GM23338 (cell line): Measurements from ENCODE around the gene NR3C1. TPM values are rescaled to one million over a fixed set of nuclear protein-coding genes. Genes with fewer than 3 reads are reported as not detected.
A peak's percentile ranks its signal among the peaks of the same experiment; 100 is the strongest.

Source experiments
- ATAC-seq: fragments of 200-7000 bp; cut with Tn5 transposase; 3 replicates; pipeline ENCODE4 v1.9.1; 2020
- DNase-seq: peaks from one replicate; pipeline ENCODE4 v3.0.0-alpha.2; 2015; ENCODE audit warnings: low spot score
- H2AFZ ChIP-seq: fragments of 200-600 bp; sonication (generic); 2 replicates; pipeline ENCODE4 v1.8.0; 2016; ENCODE audit warnings: antibody characterized with exemption, mild to moderate bottlenecking, moderate library complexity
- H3F3A ChIP-seq: fragments of 200-600 bp; sonication (generic); replicated peaks from 2 replicates; pipeline ENCODE4 v1.8.0; 2017; ENCODE audit warnings: antibody characterized with exemption, mixed run types, low read depth
- H3K27ac ChIP-seq: fragments of 200-600 bp; sonication (generic); 2 replicates; pipeline ENCODE4 v1.6.1; 2016; ENCODE audit warnings: low read depth
- H3K27me3 ChIP-seq: fragments of 200-600 bp; sonication (generic); 2 replicates; pipeline ENCODE4 v1.8.0; 2016; ENCODE audit warnings: mild to moderate bottlenecking, mixed run types, moderate library complexity; ENCODE audit not compliant: insufficient read depth
- H3K36me3 ChIP-seq: fragments of 200-600 bp; sonication (generic); 2 replicates; pipeline ENCODE4 v1.8.0; 2016; ENCODE audit warnings: mild to moderate bottlenecking; ENCODE audit not compliant: insufficient read depth
- H3K4me1 ChIP-seq: fragments of 200-600 bp; sonication (generic); 2 replicates; pipeline ENCODE4 v1.8.0; 2016; ENCODE audit warnings: mild to moderate bottlenecking, moderate library complexity; ENCODE audit not compliant: insufficient read depth
- H3K4me2 ChIP-seq: fragments of 200-600 bp; sonication (generic); 2 replicates; pipeline ENCODE4 v1.7.1; 2017; ENCODE audit warnings: mixed run types
- H3K4me3 ChIP-seq: fragments of 200-600 bp; sonication (generic); 2 replicates; pipeline ENCODE4 v1.6.1; 2016; ENCODE audit warnings: mixed run types
- H3K79me2 ChIP-seq: fragments of 200-600 bp; sonication (generic); replicated peaks from 2 replicates; pipeline ENCODE4 v1.8.0; 2017; ENCODE audit warnings: mild to moderate bottlenecking; ENCODE audit not compliant: insufficient read depth
- H3K9me2 ChIP-seq: fragments of 200-600 bp; sonication (generic); 2 replicates; pipeline ENCODE4 v1.8.0; 2017; ENCODE audit not compliant: insufficient read depth
- H4K20me1 ChIP-seq: fragments of 200-600 bp; sonication (generic); replicated peaks from 2 replicates; pipeline ENCODE4 v1.8.0; 2017; ENCODE audit warnings: mild to moderate bottlenecking; ENCODE audit not compliant: insufficient read depth
- H3K27ac Mint-ChIP-seq: 2 replicates; pipeline ENCODE4 v1.8.0; 2020; ENCODE audit warnings: inconsistent platforms, mild to moderate bottlenecking, moderate library complexity, mixed read lengths
- H3K27me3 Mint-ChIP-seq: 3 replicates; pipeline ENCODE4 v1.8.0; 2022; ENCODE audit warnings: low read depth, mild to moderate bottlenecking, moderate library complexity, mixed read lengths, inconsistent platforms; ENCODE audit not compliant: insufficient read depth, poor library complexity
- H3K36me3 Mint-ChIP-seq: 3 replicates; pipeline ENCODE4 v1.8.0; 2021; ENCODE audit warnings: low read depth, mild to moderate bottlenecking, inconsistent platforms, moderate library complexity, mixed read lengths
- H3K4me1 Mint-ChIP-seq: 3 replicates; pipeline ENCODE4 v1.8.0; 2020; ENCODE audit warnings: mild to moderate bottlenecking, inconsistent platforms, mixed read lengths
- H3K4me3 Mint-ChIP-seq: 3 replicates; pipeline ENCODE4 v1.8.0; 2021; ENCODE audit warnings: moderate library complexity, mild to moderate bottlenecking, inconsistent platforms, mixed read lengths
- H3K9me3 Mint-ChIP-seq: 3 replicates; pipeline ENCODE4 v1.8.0; 2020; ENCODE audit warnings: moderate library complexity, mild to moderate bottlenecking, inconsistent platforms, mixed read lengths
- EZH2 ChIP-seq: fragments of 200-600 bp; sonication (generic); IDR thresholded peaks from one replicate; pipeline ENCODE4 v1.8.0; 2017; ENCODE audit warnings: antibody characterized with exemption, mild to moderate bottlenecking, low read depth; ENCODE audit not compliant: unreplicated experiment
- EZH2phosphoT487 ChIP-seq: fragments of 200-600 bp; sonication (generic); IDR thresholded peaks from one replicate; pipeline ENCODE4 v1.8.1; 2018; ENCODE audit warnings: antibody characterized with exemption; ENCODE audit not compliant: unreplicated experiment
- JUNB ChIP-seq: IDR thresholded peaks from one replicate; pipeline ENCODE4 v1.6.1; 2016; ENCODE audit warnings: antibody characterized with exemption; ENCODE audit not compliant: unreplicated experiment
- STAT1 ChIP-seq: IDR thresholded peaks from one replicate; pipeline ENCODE4 v1.6.1; 2016; ENCODE audit warnings: antibody characterized with exemption; ENCODE audit not compliant: unreplicated experiment
- ZNF331 ChIP-seq: fragments of 250-450 bp; sonication (Bioruptor Pico); IDR thresholded peaks from 2 replicates; pipeline ENCODE4 v1.5.0; 2020; ENCODE audit warnings: low read depth, mild to moderate bottlenecking, moderate library complexity
- polyA plus RNA-seq: library from polyadenylated mRNA; unstranded; fragments of >200 nt; fragmentation: Nextera tagmentation; extraction: Ambion mirVana; gene quantifications from 2 replicates; pipeline ENCODE4 v1.2.1, GENCODE V29; 2016
- total RNA-seq: library from RNA; depleted of rRNA; stranded (reverse); fragments of >200 nt; shearing (Covaris generic); gene quantifications from 2 replicates; pipeline ENCODE4 v1.2.3, GENCODE V29; 2014
- TF ChIP-seq, protein P1 (sequence below), 2 experiments: fragments of 200-600 bp in 1 of 2; sonication (generic) in 1 of 2; conservative IDR thresholded peaks; 2 replicates each; pipeline versions ENCODE4 v1.5.1 to v1.6.1; 2016 to 2017; ENCODE audit warnings: antibody characterized with exemption in 2 of 2, low read depth in 2 of 2, mild to moderate bottlenecking in 2 of 2, moderate library complexity in 1 of 2
- TF ChIP-seq, protein P2 (sequence below): IDR thresholded peaks from 2 replicates; pipeline ENCODE4 v1.6.1; 2016; ENCODE audit warnings: antibody characterized with exemption
- TF ChIP-seq, protein P3 (sequence below): fragments of 250-450 bp; sonication (Bioruptor Pico); IDR thresholded peaks from 2 replicates; pipeline ENCODE4 v1.5.0; 2020; ENCODE audit warnings: mild to moderate bottlenecking, moderate library complexity
- TF ChIP-seq, protein P4 (sequence below): IDR thresholded peaks from one replicate; pipeline ENCODE4 v1.6.1; 2018; ENCODE audit warnings: antibody characterized with exemption; ENCODE audit not compliant: unreplicated experiment

The NR3C1 gene
- total and polyA plus RNA-seq, 2 experiments from 2014 or later = 1.2 to 4.6 TPM

DNA sequence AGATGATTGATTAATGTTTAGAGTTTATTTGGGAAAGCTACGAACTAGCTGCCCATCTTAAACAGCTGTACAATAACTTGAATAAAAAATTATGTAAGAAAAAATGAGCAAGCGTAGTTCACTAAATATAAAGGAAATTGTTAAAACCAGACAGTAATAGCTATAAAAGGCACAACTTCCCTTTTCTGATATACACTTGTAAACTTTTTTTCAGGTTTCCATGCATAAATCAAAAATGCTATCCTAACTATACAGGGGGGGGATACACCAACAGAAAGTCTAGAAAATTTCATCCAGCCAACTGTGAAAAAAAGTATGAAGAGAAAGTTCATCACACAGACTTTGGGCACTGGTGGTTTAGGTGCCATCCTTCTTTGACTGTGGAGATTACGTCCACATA is 122.3 kb downstream of the NR3C1 start:
- H3K4me3 Mint-ChIP-seq = no peak overlapping the region
- peaks cover 20% of the 10 kb centered on the region for H3K4me1 Mint-ChIP-seq
- no peaks in the 10 kb centered on the region; the same call in 2 of the 3 replicates for H3K9me3 Mint-ChIP-seq
- no peak overlapping the region for H2AFZ ChIP-seq
- H3K4me3 ChIP-seq = no peak overlapping the region
- H3K36me3 Mint-ChIP-seq = peaks cover 12% of the 10 kb centered on the region; the same call in 2 of the 3 replicates
- TF ChIP-seq EZH2 (no peak), ZNF331 (CRISPR knock-in tag) (no peak)
- ATAC-seq = no peak
- H3K4me1 ChIP-seq = peaks cover 18% of the 10 kb centered on the region
- H3K27me3 Mint-ChIP-seq = no peaks in the 10 kb centered on the region
- H3K4me2 ChIP-seq = no peak overlapping the region
- no peak overlapping the region for H3K27ac ChIP-seq
- H3K36me3 ChIP-seq = no peaks in the 10 kb centered on the region
- no peak overlapping the region for H3K27ac Mint-ChIP-seq
- H3F3A ChIP-seq = no peaks in the 10 kb centered on the region
- DNase-seq = no peak
- H3K27me3 ChIP-seq = no peaks in the 10 kb centered on the region
- no peaks in the 10 kb centered on the region for H3K79me2 ChIP-seq
- H3K9me2 ChIP-seq = no peaks in the 10 kb centered on the region
- H4K20me1 ChIP-seq = no peaks in the 10 kb centered on the region

DNA sequence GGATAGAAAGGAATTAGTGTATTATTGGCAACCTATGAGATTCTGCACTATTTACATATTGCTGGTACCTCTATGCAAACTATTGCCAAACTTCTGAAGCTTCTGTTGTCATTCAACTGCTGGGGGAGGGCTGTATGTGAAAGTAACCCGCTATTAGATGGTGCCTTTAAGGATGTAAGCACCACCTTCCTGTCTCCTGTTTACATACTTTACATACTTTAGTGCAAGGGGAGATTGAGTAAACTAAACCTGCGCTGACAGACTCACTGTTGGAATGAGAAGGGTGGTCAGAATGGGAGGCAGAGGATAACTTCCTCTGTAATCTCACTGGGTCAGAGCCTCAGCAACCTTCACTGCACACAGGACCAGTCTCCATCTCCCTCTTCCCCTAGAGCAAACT is 123.8 kb downstream of the NR3C1 start:
- H3K9me3 Mint-ChIP-seq = no peaks in the 10 kb centered on the region; the same call in 2 of the 3 replicates
- no peaks in the 10 kb centered on the region for H4K20me1 ChIP-seq
- no peaks in the 10 kb centered on the region for H3F3A ChIP-seq
- ATAC-seq (peak; percentile 97), DNase-seq (peak; percentile 84)
- no peak overlapping the region for H3K27ac ChIP-seq
- peaks cover 20% of the 10 kb centered on the region for H3K4me1 Mint-ChIP-seq
- H3K4me3 ChIP-seq = no peak overlapping the region
- peak overlapping the region; percentile 24; the same call in 2 of the 3 replicates for H3K4me3 Mint-ChIP-seq
- peaks cover 18% of the 10 kb centered on the region for H3K4me1 ChIP-seq
- 0 out of 2 replicates have a peak overlapping the region, but pooled peaks have one; percentile 22 for H3K27ac Mint-ChIP-seq
- peak overlapping the region; percentile 6 for H3K4me2 ChIP-seq
- H3K36me3 Mint-ChIP-seq = peaks cover 12% of the 10 kb centered on the region; the same call in 2 of the 3 replicates
- H3K79me2 ChIP-seq = no peaks in the 10 kb centered on the region
- H3K36me3 ChIP-seq = no peaks in the 10 kb centered on the region
- no peaks in the 10 kb centered on the region for H3K9me2 ChIP-seq
- no peaks in the 10 kb centered on the region for H3K27me3 ChIP-seq
- no peaks in the 10 kb centered on the region for H3K27me3 Mint-ChIP-seq
- H2AFZ ChIP-seq = no peak overlapping the region
- TF ChIP-seq STAT1 (no peak), JUNB (no peak), EZH2phosphoT487 (no peak)
- TF ChIP-seq, protein P1, sequence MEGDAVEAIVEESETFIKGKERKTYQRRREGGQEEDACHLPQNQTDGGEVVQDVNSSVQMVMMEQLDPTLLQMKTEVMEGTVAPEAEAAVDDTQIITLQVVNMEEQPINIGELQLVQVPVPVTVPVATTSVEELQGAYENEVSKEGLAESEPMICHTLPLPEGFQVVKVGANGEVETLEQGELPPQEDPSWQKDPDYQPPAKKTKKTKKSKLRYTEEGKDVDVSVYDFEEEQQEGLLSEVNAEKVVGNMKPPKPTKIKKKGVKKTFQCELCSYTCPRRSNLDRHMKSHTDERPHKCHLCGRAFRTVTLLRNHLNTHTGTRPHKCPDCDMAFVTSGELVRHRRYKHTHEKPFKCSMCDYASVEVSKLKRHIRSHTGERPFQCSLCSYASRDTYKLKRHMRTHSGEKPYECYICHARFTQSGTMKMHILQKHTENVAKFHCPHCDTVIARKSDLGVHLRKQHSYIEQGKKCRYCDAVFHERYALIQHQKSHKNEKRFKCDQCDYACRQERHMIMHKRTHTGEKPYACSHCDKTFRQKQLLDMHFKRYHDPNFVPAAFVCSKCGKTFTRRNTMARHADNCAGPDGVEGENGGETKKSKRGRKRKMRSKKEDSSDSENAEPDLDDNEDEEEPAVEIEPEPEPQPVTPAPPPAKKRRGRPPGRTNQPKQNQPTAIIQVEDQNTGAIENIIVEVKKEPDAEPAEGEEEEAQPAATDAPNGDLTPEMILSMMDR (conservative IDR thresholded peaks at IDR 0.05; ENCODE audit: low read depth in 2 of 2) = no peak
- TF ChIP-seq, protein P2, sequence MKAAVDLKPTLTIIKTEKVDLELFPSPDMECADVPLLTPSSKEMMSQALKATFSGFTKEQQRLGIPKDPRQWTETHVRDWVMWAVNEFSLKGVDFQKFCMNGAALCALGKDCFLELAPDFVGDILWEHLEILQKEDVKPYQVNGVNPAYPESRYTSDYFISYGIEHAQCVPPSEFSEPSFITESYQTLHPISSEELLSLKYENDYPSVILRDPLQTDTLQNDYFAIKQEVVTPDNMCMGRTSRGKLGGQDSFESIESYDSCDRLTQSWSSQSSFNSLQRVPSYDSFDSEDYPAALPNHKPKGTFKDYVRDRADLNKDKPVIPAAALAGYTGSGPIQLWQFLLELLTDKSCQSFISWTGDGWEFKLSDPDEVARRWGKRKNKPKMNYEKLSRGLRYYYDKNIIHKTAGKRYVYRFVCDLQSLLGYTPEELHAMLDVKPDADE = 0 out of 2 replicates have a peak, but pooled peaks have one; percentile 36
- TF ChIP-seq, protein P3, sequence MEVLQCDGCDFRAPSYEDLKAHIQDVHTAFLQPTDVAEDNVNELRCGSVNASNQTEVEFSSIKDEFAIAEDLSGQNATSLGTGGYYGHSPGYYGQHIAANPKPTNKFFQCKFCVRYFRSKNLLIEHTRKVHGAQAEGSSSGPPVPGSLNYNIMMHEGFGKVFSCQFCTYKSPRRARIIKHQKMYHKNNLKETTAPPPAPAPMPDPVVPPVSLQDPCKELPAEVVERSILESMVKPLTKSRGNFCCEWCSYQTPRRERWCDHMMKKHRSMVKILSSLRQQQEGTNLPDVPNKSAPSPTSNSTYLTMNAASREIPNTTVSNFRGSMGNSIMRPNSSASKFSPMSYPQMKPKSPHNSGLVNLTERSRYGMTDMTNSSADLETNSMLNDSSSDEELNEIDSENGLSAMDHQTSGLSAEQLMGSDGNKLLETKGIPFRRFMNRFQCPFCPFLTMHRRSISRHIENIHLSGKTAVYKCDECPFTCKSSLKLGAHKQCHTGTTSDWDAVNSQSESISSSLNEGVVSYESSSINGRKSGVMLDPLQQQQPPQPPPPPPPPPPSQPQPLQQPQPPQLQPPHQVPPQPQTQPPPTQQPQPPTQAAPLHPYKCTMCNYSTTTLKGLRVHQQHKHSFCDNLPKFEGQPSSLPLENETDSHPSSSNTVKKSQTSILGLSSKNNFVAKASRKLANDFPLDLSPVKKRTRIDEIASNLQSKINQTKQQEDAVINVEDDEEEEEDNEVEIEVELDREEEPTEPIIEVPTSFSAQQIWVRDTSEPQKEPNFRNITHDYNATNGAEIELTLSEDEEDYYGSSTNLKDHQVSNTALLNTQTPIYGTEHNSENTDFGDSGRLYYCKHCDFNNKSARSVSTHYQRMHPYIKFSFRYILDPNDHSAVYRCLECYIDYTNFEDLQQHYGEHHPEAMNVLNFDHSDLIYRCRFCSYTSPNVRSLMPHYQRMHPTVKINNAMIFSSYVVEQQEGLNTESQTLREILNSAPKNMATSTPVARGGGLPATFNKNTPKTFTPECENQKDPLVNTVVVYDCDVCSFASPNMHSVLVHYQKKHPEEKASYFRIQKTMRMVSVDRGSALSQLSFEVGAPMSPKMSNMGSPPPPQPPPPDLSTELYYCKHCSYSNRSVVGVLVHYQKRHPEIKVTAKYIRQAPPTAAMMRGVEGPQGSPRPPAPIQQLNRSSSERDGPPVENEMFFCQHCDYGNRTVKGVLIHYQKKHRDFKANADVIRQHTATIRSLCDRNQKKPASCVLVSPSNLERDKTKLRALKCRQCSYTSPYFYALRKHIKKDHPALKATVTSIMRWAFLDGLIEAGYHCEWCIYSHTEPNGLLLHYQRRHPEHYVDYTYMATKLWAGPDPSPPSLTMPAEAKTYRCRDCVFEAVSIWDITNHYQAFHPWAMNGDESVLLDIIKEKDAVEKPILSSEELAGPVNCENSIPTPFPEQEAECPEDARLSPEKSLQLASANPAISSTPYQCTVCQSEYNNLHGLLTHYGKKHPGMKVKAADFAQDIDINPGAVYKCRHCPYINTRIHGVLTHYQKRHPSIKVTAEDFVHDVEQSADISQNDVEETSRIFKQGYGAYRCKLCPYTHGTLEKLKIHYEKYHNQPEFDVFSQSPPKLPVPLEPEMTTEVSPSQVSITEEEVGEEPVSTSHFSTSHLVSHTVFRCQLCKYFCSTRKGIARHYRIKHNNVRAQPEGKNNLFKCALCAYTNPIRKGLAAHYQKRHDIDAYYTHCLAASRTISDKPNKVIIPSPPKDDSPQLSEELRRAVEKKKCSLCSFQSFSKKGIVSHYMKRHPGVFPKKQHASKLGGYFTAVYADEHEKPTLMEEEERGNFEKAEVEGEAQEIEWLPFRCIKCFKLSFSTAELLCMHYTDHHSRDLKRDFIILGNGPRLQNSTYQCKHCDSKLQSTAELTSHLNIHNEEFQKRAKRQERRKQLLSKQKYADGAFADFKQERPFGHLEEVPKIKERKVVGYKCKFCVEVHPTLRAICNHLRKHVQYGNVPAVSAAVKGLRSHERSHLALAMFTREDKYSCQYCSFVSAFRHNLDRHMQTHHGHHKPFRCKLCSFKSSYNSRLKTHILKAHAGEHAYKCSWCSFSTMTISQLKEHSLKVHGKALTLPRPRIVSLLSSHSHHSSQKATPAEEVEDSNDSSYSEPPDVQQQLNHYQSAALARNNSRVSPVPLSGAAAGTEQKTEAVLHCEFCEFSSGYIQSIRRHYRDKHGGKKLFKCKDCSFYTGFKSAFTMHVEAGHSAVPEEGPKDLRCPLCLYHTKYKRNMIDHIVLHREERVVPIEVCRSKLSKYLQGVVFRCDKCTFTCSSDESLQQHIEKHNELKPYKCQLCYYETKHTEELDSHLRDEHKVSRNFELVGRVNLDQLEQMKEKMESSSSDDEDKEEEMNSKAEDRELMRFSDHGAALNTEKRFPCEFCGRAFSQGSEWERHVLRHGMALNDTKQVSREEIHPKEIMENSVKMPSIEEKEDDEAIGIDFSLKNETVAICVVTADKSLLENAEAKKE (CRISPR knock-in tag) = no peak
- TF ChIP-seq, protein P4, sequence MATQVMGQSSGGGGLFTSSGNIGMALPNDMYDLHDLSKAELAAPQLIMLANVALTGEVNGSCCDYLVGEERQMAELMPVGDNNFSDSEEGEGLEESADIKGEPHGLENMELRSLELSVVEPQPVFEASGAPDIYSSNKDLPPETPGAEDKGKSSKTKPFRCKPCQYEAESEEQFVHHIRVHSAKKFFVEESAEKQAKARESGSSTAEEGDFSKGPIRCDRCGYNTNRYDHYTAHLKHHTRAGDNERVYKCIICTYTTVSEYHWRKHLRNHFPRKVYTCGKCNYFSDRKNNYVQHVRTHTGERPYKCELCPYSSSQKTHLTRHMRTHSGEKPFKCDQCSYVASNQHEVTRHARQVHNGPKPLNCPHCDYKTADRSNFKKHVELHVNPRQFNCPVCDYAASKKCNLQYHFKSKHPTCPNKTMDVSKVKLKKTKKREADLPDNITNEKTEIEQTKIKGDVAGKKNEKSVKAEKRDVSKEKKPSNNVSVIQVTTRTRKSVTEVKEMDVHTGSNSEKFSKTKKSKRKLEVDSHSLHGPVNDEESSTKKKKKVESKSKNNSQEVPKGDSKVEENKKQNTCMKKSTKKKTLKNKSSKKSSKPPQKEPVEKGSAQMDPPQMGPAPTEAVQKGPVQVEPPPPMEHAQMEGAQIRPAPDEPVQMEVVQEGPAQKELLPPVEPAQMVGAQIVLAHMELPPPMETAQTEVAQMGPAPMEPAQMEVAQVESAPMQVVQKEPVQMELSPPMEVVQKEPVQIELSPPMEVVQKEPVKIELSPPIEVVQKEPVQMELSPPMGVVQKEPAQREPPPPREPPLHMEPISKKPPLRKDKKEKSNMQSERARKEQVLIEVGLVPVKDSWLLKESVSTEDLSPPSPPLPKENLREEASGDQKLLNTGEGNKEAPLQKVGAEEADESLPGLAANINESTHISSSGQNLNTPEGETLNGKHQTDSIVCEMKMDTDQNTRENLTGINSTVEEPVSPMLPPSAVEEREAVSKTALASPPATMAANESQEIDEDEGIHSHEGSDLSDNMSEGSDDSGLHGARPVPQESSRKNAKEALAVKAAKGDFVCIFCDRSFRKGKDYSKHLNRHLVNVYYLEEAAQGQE = no peak
